Measurements from ENCODE around the gene MYO15B.
"Not testable (repeated sequence)": the region's sequence is repeated elsewhere in the genome, so short reads cannot be mapped to it uniquely, and the experiment has no call there.

The MYO15B gene

GRCh38 chr17:75575728-75576127 lies 11.9 kb upstream of the MYO15B start:
- DNase-seq (ENCODE audit: low read depth) = no peak

DNA sequence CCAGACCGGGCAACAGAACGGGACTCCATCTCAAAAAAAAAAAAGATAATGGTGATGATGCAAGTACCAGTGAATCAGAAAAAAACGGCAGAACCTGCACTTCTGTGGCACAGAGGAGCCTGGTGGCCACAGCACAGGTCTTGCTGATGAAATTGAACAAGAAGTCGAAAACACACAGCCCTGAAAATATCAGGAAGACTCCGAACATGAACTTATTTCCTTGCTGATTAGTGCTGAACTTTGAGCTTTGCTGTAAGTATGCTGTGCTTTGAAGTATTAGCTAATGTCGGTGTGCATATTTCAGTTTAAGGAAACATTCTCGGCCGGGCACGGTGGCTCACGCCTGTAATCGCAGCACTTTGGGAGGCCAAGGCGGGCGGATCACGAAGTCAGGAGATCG lies 10.9 kb upstream of the MYO15B start:
- no peak for DNase-seq (ENCODE audit: low read depth)

GRCh38 chr17:75581121-75581725 lies 6.4 kb upstream of the MYO15B start:
- DNase-seq (ENCODE audit: low read depth) = not testable (repeated sequence)

GRCh38 chr17:75583197-75583596 lies 4.4 kb upstream of the MYO15B start:
- DNase-seq (ENCODE audit: low read depth) = not testable (repeated sequence)

GRCh38 chr17:75584849-75585175 lies 2.8 kb upstream of the MYO15B start:
- DNase-seq (ENCODE audit: low read depth) = no peak

- no peak for DNase-seq (ENCODE audit: low read depth)
Measured at GRCh38 chr17:75588596-75589011, 1.0 kb downstream of the MYO15B start.

- no peak for DNase-seq (ENCODE audit: low read depth)
Measured at GRCh38 chr17:75589012-75589918, 1.7 kb downstream of the MYO15B start.

- no peak for DNase-seq (ENCODE audit: low read depth)
Measured at GRCh38 chr17:75589919-75590303, 2.3 kb downstream of the MYO15B start.

GRCh38 chr17:75590314-75590761 lies 2.7 kb downstream of the MYO15B start:
- no peak for DNase-seq (ENCODE audit: low read depth)

DNA sequence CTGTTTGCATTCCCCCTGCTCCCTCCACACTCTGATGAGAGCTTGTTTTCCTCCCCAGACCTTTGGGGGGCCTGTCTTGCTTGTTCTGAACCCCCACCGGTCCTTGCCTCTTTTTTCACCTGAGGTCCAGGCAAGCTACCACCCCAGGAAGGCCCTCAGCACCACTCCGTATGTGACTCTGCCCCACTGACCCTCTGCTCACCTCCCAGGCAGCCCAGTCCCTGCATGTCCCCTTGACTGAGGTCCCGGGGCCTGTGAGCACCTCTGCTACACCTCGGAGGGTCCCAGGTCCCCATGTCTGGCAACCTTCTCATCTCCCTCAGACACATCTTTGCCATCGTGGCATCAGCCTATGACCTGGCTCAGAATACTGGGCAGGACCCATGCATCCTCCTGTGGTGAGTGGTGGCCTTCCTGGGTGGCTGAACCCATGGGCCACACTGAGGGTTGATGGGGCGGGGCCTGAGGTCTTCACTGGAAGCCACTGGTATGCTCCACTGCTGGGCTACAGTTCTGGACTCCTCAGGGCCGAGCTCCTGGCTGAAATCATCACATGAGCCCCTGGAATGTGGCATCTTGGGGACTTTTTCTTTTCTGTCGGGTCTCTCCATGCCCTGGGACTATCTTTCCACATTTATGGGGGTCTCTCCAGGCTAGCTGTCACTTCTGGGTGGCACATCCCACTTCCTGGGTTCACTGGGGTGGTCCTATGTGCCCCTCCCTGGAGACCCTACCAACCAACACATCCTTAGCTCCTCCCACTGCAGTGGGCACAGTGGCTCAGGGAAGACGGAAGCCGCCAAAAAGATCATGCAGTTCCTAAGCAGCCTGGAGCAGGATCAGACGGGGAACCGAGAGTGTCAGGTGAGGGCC lies 3.5 kb downstream of the MYO15B start:
- DNase-seq (ENCODE audit: low read depth) = no peak

GRCh38 chr17:75591722-75592302 lies 4.2 kb downstream of the MYO15B start:
- DNase-seq (ENCODE audit: low read depth) = no peak

DNA sequence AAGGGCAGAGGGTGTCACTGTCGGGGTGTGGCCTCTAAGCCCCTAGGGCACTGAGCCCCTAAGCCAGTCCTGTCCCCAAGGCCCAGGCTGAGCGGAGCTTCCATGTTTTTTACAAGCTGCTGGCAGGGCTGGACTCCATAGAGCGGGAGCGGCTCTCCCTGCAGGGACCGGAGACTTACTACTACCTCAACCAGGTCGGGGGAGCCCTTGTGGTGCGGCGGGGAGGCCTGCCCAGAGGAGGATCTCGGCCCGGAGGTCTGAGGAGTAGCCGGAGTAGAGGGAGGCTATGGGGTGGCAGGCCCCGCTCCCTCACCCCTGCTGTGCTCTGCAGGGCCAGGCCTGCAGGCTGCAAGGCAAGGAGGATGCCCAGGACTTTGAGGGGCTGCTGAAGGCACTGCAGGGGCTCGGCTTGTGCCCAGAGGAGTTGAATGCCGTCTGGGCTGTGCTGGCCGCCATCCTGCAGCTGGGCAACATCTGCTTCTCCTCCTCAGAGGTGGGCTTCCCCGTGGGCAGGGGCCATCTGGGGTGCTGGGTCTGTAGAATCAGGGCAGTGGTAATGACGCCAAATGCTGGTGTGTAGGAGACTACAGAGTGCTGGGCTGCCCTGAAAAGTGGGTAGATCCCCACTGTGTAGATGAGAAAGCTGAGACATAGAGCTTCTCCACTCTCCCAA lies 4.9 kb downstream of the MYO15B start:
- DNase-seq (ENCODE audit: low read depth) = no peak

DNA sequence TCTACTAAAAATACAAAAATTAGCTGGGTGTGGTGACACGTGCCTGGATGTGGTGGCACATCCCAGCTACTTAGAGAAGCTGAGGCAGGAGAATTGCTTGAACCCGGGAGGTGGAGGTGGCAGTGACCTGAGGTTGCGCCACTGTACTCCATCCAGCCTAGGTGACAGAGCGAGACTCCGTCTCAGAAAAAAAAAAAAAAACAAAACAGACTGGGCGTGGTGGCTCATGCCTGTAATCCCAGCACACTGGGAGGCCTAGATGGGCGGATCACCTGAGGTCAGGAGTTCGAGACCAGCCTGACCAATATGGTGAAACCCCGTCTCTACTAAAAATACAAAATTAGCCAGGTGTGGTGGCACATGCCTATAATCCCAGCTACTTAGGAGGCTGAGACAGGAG lies 5.8 kb downstream of the MYO15B start:
- DNase-seq (ENCODE audit: low read depth) = not testable (repeated sequence)

DNA sequence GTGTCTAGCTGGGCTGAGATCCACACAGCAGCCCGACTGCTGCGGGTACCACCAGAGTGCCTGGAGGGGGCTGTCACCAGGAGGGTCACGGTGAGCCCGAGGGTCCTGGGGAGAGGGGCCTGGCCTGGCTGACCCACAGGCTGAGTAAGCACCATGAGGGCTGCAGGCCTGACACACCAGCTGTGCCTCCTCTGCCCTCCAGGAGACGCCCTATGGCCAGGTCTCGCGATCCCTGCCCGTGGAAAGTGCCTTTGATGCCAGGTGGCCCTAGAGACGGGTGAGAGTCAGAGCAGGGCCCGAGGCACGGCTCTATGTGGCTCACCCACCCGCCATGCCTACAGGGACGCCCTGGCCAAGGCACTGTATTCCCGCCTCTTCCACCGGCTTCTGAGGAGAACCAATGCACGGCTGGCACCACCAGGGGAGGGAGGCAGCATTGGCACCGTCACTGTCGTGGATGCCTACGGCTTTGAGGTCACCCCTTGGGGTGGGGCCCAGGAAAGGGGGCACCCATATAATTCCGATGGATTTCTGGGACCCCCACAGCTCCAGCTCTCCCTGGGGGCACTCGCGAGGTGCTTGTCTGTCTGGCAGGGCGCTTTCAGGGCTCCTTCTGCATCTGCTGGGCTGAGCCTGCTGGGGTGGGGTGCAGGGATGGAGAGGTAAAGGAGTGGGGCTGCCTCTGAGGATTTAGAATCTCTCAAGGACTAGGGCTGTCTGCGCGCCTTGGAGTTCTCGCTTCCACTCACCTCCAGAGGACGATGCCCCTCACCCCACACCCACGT lies 7.1 kb downstream of the MYO15B start:
- DNase-seq (ENCODE audit: low read depth) = no peak

- DNase-seq (ENCODE audit: low read depth) = no peak
Measured at GRCh38 chr17:75595284-75595919, 7.8 kb downstream of the MYO15B start.

DNA sequence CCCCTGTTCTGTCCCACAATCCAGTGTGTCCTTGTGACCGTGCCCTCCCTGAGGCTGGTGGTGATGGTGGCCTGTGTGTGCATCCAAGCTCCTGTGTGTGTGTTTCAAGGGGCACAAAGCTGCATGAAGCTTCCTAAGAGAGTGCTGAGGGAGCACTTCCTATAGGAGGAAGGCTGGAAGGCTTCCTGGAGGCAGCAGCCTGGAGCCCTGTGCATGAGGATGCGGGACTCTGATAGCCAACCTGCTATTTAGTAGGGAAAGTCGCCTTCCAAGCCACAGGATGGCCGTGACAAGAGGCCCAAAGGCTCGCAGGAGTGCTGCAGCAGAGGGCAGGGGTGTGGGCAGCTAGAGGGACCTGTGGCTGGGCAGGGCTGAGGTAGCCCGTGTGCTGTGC lies 8.3 kb downstream of the MYO15B start:
- no peak for DNase-seq (ENCODE audit: low read depth)

DNA sequence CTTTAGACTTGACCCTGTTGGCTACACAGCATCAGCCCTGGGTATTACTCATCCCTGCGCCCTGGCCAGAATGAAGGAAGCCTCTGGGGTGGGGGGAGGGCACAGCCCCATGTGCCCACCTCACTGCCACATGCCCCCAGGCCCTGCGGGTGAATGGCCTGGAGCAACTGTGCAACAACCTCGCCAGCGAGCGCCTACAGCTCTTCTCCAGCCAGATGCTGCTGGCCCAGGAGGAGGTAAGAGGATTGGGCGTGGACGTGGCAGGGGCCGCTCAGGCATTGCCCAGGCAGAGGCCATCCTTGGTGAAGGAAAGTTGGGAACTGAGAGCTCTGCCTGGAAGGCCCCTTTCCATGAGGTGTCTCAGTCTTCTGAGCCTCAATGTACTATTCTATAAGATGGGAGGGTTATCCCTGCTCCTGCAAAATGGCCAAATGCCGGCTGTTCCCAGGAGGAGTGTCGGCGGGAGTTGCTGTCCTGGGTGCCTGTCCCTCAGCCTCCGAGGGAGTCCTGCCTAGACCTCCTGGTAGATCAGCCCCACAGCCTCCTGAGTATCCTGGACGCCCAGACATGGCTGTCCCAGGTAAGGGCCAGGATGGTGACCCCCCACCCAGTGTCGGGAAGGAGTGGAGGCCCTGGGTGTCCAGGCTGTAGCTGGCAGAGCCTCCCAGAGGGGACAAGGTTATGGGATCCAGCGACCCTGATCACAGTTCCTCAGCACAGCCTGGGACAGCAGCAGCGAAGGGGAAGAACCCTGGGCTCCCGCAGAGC lies 8.9 kb downstream of the MYO15B start:
- no peak for DNase-seq (ENCODE audit: low read depth)

- no peak for DNase-seq (ENCODE audit: low read depth)
Measured at GRCh38 chr17:75601057-75601987, 13.7 kb downstream of the MYO15B start.
